ENCODE results near the gene ENAH. TPM values are rescaled to one million over a fixed set of nuclear protein-coding genes. Genes with fewer than 3 reads are reported as not detected.

ENAH gene
- polyA plus RNA-seq, 3 donors, result 0.12 TPM; not detected in 2

DNA sequence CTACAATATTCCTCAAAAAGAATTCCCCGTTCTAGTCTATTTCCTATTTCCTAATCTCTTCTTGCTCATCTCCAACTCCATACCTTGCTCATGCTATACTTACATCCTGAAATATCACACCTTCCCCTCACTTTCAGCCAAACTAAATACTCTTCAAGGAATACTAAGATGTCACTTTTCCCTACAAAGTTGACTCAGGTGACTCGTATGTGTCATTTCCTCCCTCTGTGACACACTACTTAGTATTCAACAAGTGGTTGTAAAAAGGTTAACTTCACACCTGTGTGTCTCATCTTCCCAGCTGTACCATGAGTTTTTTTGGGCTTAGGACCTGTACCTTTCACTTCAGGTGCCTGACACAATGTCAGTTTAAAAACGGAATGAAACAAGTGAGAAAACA, 143.2 kb downstream of the ENAH start:
- no peaks in the 10 kb centered on the region for H3K79me2 ChIP-seq (ENCODE audit: insufficient read depth, low read length)
- intact Hi-C loops (cut with micrococcal nuclease), result no loop called here
- H2AFZ ChIP-seq (ENCODE audit: insufficient read depth, low read depth, low read length, poor library complexity, severe bottlenecking), result no peak overlapping the region
- WGBS (ENCODE audit: insufficient coverage), result 86% methylated on average over 2 of the region's 3 CpGs
- H4K20me1 ChIP-seq (ENCODE audit: insufficient read depth, low read length), result no peaks in the 10 kb centered on the region
- no peak overlapping the region for H3K4me2 ChIP-seq (replicated peaks; ENCODE audit: extremely low read depth, low read length, poor library complexity, severe bottlenecking)
- no peak overlapping the region for H3K27ac ChIP-seq (ENCODE audit: low read depth in 1 of 2, low read length in 2 of 2)
- TF ChIP-seq, protein P1, sequence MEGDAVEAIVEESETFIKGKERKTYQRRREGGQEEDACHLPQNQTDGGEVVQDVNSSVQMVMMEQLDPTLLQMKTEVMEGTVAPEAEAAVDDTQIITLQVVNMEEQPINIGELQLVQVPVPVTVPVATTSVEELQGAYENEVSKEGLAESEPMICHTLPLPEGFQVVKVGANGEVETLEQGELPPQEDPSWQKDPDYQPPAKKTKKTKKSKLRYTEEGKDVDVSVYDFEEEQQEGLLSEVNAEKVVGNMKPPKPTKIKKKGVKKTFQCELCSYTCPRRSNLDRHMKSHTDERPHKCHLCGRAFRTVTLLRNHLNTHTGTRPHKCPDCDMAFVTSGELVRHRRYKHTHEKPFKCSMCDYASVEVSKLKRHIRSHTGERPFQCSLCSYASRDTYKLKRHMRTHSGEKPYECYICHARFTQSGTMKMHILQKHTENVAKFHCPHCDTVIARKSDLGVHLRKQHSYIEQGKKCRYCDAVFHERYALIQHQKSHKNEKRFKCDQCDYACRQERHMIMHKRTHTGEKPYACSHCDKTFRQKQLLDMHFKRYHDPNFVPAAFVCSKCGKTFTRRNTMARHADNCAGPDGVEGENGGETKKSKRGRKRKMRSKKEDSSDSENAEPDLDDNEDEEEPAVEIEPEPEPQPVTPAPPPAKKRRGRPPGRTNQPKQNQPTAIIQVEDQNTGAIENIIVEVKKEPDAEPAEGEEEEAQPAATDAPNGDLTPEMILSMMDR (IDR thresholded peaks at IDR 0.05), result no peak
- no peak overlapping the region for H3K4me3 ChIP-seq (replicated peaks in 1 of 3; ENCODE audit: low read depth in 2 of 3, low read length in 3 of 3)
- H3K9ac ChIP-seq (ENCODE audit: insufficient read depth, low read length, poor library complexity, severe bottlenecking), result no peak overlapping the region
- H3K36me3 Mint-ChIP-seq, result no peaks in the 10 kb centered on the region
- H3K4me3 Mint-ChIP-seq, result no peak overlapping the region
- H3K9me3 Mint-ChIP-seq, result peaks cover 0 to 2% (median 0%) of the 10 kb centered on the region in 7 donors
- H3K27ac Mint-ChIP-seq, result no peak overlapping the region
- H3K27me3 Mint-ChIP-seq (ENCODE audit: low read depth in 3 of 3), result peaks cover 0 to 2% (median 0%) of the 10 kb centered on the region in 3 donors
- no peaks in the 10 kb centered on the region for H3K27me3 ChIP-seq (ENCODE audit: control insufficient read depth in 2 of 2, insufficient read depth in 2 of 2, low read length in 2 of 2)
- H3K4me1 Mint-ChIP-seq, result no peaks in the 10 kb centered on the region
- H3K9me3 ChIP-seq (replicated peaks in 1 of 2; ENCODE audit: control insufficient read depth in 1 of 2, insufficient read depth in 1 of 2, low read length in 2 of 2), result no peaks in the 10 kb centered on the region
- no peaks in the 10 kb centered on the region for H3K4me1 ChIP-seq (ENCODE audit: control insufficient read depth in 1 of 2, insufficient read depth in 2 of 2, low read length in 2 of 2)
- H3K36me3 ChIP-seq (replicated peaks in 1 of 2; ENCODE audit: control insufficient read depth in 1 of 2, insufficient read depth in 2 of 2, low read length in 2 of 2), result no peaks in the 10 kb centered on the region
- no peak for DNase-seq

DNA sequence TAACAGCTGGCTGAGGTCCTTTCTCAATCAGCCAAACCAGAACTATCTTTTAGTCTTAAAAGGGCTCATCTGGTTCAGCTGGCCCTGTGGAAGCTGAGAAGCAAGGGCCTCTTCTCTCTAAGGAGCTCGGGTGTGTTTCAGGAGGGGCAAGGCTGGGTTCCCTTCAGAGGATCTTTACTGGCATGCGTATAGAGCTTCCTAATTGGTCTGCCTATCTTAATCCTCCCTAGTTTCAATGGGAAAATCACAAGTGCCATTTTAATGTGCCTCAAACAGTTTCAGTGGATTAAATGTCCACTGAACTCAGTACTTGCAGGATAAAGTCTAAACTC, 143.6 kb downstream of the ENAH start:
- Histone ChIP-seq H2AFZ (ENCODE audit: insufficient read depth, low read depth, low read length, poor library complexity, severe bottlenecking) (no peak overlapping the region), H3K4me1 (ENCODE audit: control insufficient read depth in 1 of 2, insufficient read depth in 2 of 2, low read length in 2 of 2) (no peaks in the 10 kb centered on the region), H3K4me3 (replicated peaks in 1 of 3; ENCODE audit: low read depth in 2 of 3, low read length in 3 of 3) (no peak overlapping the region), H3K27ac (ENCODE audit: low read depth in 1 of 2, low read length in 2 of 2) (no peak overlapping the region), H3K9ac (ENCODE audit: insufficient read depth, low read length, poor library complexity, severe bottlenecking) (no peak overlapping the region), H3K36me3 (replicated peaks in 1 of 2; ENCODE audit: control insufficient read depth in 1 of 2, insufficient read depth in 2 of 2, low read length in 2 of 2) (no peaks in the 10 kb centered on the region), H3K79me2 (ENCODE audit: insufficient read depth, low read length) (no peaks in the 10 kb centered on the region), H3K9me3 (replicated peaks in 1 of 2; ENCODE audit: control insufficient read depth in 1 of 2, insufficient read depth in 1 of 2, low read length in 2 of 2) (no peaks in the 10 kb centered on the region), H4K20me1 (ENCODE audit: insufficient read depth, low read length) (no peaks in the 10 kb centered on the region), H3K4me2 (replicated peaks; ENCODE audit: extremely low read depth, low read length, poor library complexity, severe bottlenecking) (no peak overlapping the region), H3K27me3 (ENCODE audit: control insufficient read depth in 2 of 2, insufficient read depth in 2 of 2, low read length in 2 of 2) (no peaks in the 10 kb centered on the region)
- H3K4me3 Mint-ChIP-seq, result no peak overlapping the region
- peaks cover 0 to 2% (median 0%) of the 10 kb centered on the region in 7 donors for H3K9me3 Mint-ChIP-seq
- no peak overlapping the region for H3K27ac Mint-ChIP-seq
- intact Hi-C loops (cut with micrococcal nuclease), result no loop called here
- TF ChIP-seq, protein P1 (IDR thresholded peaks at IDR 0.05), result no peak
- H3K27me3 Mint-ChIP-seq (ENCODE audit: low read depth in 3 of 3), result peaks cover 0 to 2% (median 0%) of the 10 kb centered on the region in 3 donors
- DNase-seq, result no peak
- H3K4me1 Mint-ChIP-seq, result no peaks in the 10 kb centered on the region
- H3K36me3 Mint-ChIP-seq, result no peaks in the 10 kb centered on the region
- no CpG with 5 or more reads among the region's 2 CpGs for WGBS (ENCODE audit: insufficient coverage)
